ENCODE measurements around the gene MRGPRX2.

Gene MRGPRX2

GRCh38 chr11:19073454-19074415 lies 13.2 kb upstream of the MRGPRX2 start:
- peak; percentile 26 for DNase-seq

- DNase-seq = no peak
These were observed 11.9 kb upstream of the MRGPRX2 start for GRCh38 chr11:19072464-19072863.

GRCh38 chr11:19071255-19071654 lies 10.7 kb upstream of the MRGPRX2 start:
- DNase-seq = peak; percentile 74

- DNase-seq = no peak
These were observed 684 bp downstream of the MRGPRX2 start for GRCh38 chr11:19059833-19060232.

GRCh38 chr11:19055905-19056304 lies 4.6 kb downstream of the MRGPRX2 start:
- no peak for DNase-seq

- no peak for DNase-seq
These were observed 5.5 kb downstream of the MRGPRX2 start for GRCh38 chr11:19055016-19055415.

- no peak for DNase-seq
These were observed 6.6 kb downstream of the MRGPRX2 start for GRCh38 chr11:19053909-19054308.

GRCh38 chr11:19050281-19050680 lies 10.2 kb downstream of the MRGPRX2 start:
- no peak for DNase-seq

GRCh38 chr11:19049351-19049750 lies 11.2 kb downstream of the MRGPRX2 start:
- DNase-seq = no peak

GRCh38 chr11:19040051-19040450 lies 20.5 kb downstream of the MRGPRX2 start:
- no peak for DNase-seq

GRCh38 chr11:19039409-19039808 lies 21.1 kb downstream of the MRGPRX2 start:
- no peak for DNase-seq

GRCh38 chr11:19032990-19033389 lies 27.5 kb downstream of the MRGPRX2 start:
- DNase-seq = no peak

GRCh38 chr11:19027829-19028595 lies 32.5 kb downstream of the MRGPRX2 start:
- no peak for DNase-seq

GRCh38 chr11:19026862-19027261 lies 33.7 kb downstream of the MRGPRX2 start:
- no peak for DNase-seq

GRCh38 chr11:19025481-19026406 lies 34.8 kb downstream of the MRGPRX2 start:
- no peak for DNase-seq

GRCh38 chr11:19020831-19021230 lies 39.7 kb downstream of the MRGPRX2 start:
- DNase-seq = no peak

GRCh38 chr11:19018901-19019300 lies 41.6 kb downstream of the MRGPRX2 start:
- DNase-seq = no peak

- DNase-seq = no peak
These were observed 47.2 kb downstream of the MRGPRX2 start for GRCh38 chr11:19013181-19013857.

GRCh38 chr11:19012636-19013035 lies 47.9 kb downstream of the MRGPRX2 start:
- DNase-seq = no peak
